HCT116 (cell line): ENCODE results near the gene KCNB1. TPM values are rescaled to one million over a fixed set of nuclear protein-coding genes. Genes with fewer than 3 reads are reported as not detected.

Source experiments
- ATAC-seq: fragments of 200-7000 bp; cut with Tn5 transposase; 2 replicates; pipeline ENCODE4 v1.9.1; 2020; ENCODE audit warnings: mild to moderate bottlenecking, moderate library complexity
- BruUV-seq: library from RNA; stranded (reverse); fragments of 400-500 nt; replicated peaks from 2 replicates; lab custom pipeline; 2021; lab: Mats Ljungman, UMichigan
- CTCF ChIA-PET: fragments of 300-600 bp; sonication (Branson Sonifier 250); formaldehyde crosslinking; loops from one replicate; lab custom pipeline; 2021; ENCODE audit warnings: antibody characterized with exemption; lab: Charles Lee
- POLR2A ChIA-PET: fragments of 300-600, 350-600 bp; sonication (Branson Sonifier 250); formaldehyde crosslinking; loops from one replicate; lab custom pipeline; 2021; ENCODE audit warnings: antibody characterized with exemption; lab: Charles Lee
- RAD21 ChIA-PET, 2 experiments: fragments of 300-600 bp; sonication (Branson Sonifier 250); formaldehyde crosslinking; loops; one replicate each; lab custom pipeline; 2023; ENCODE audit warnings: low total read pairs in 2 of 2; ENCODE audit not compliant: uncharacterized antibody in 2 of 2, unreplicated experiment in 2 of 2, low non-redundant PET in 1 of 2; lab: Charles Lee
- DNase-seq: peaks from one replicate; pipeline ENCODE4 v3.0.0-alpha.2; 2010; ENCODE audit warnings: low read depth, low spot score
- H2AFZ ChIP-seq: fragments of 200-600 bp; shearing (Covaris generic), sonication (generic); 2 replicates; pipeline ENCODE4 v1.6.1; 2017; ENCODE audit warnings: low read depth, mixed run types, mixed read lengths, antibody characterized with exemption, low read length; ENCODE audit not compliant: poor library complexity, severe bottlenecking
- H3K27ac ChIP-seq: 2 replicates; pipeline ENCODE4 v1.5.1; 2012; ENCODE audit warnings: low read depth, low read length
- H3K27me3 ChIP-seq: fragments of 200-600 bp; sonication (generic); 2 replicates; pipeline ENCODE4 v1.6.1; 2016; ENCODE audit warnings: mixed run types, low read length, mixed read lengths; ENCODE audit not compliant: insufficient read depth
- H3K36me3 ChIP-seq, 2 experiments: fragments of 200-500 bp in 1 of 2; fragments of 200-600 bp in 1 of 2; sonication (Bioruptor generic) in 1 of 2; sonication (generic) in 1 of 2; 2 replicates each; pipeline versions ENCODE4 v1.5.1 to v1.6.1; 2014 to 2016; ENCODE audit warnings: low read length in 2 of 2, inconsistent platforms in 1 of 2, mixed read lengths in 1 of 2, mixed run types in 1 of 2; ENCODE audit not compliant: insufficient read depth in 2 of 2, control insufficient read depth in 1 of 2
- H3K4me1 ChIP-seq, 2 experiments: fragments of 200-600 bp in 1 of 2; sonication (generic) in 1 of 2; 2 replicates each; pipeline versions ENCODE4 v1.5.1 to v1.6.1; 2012 to 2017; ENCODE audit warnings: low read length in 2 of 2, inconsistent platforms in 1 of 2, mild to moderate bottlenecking in 1 of 2, mixed read lengths in 1 of 2, mixed run types in 1 of 2, moderate library complexity in 1 of 2; ENCODE audit not compliant: insufficient read depth in 2 of 2, control insufficient read depth in 1 of 2
- H3K4me2 ChIP-seq: fragments of 200-600 bp; sonication (generic); 2 replicates; pipeline ENCODE4 v1.6.1; 2017; ENCODE audit warnings: mixed run types, low read length, mixed read lengths
- H3K4me3 ChIP-seq, 2 experiments: fragments of 200-600 bp in 1 of 2; sonication (generic) in 1 of 2; replicated peaks in 1 of 2; 2 replicates each; pipeline ENCODE4 v1.5.1; 2011 to 2016; ENCODE audit warnings: low read length in 2 of 2, control low read depth in 1 of 2, low read depth in 1 of 2, mild to moderate bottlenecking in 1 of 2, mixed read lengths in 1 of 2, mixed run types in 1 of 2
- H3K79me2 ChIP-seq: fragments of 200-600 bp; sonication (generic); 2 replicates; pipeline ENCODE4 v1.6.1; 2017; ENCODE audit warnings: mild to moderate bottlenecking, mixed run types, low read length, moderate library complexity, mixed read lengths; ENCODE audit not compliant: insufficient read depth
- H3K9ac ChIP-seq: fragments of 200-600 bp; sonication (generic); 2 replicates; pipeline ENCODE4 v1.6.1; 2016; ENCODE audit warnings: low read length, mixed read lengths
- H3K9me2 ChIP-seq: fragments of 200-600 bp; sonication (generic), shearing (Covaris generic); 2 replicates; pipeline ENCODE4 v1.6.1; 2017; ENCODE audit warnings: mixed run types, mild to moderate bottlenecking, moderate library complexity; ENCODE audit not compliant: insufficient read depth
- H3K9me3 ChIP-seq, 2 experiments: fragments of 200-500 bp in 1 of 2; fragments of 200-600 bp in 1 of 2; sonication (Bioruptor generic) in 1 of 2; sonication (generic) in 1 of 2; 2 replicates each; pipeline ENCODE4 v1.6.1; 2014 to 2017; ENCODE audit warnings: low read length in 2 of 2, mixed read lengths in 2 of 2, inconsistent platforms in 1 of 2, low read depth in 1 of 2, mild to moderate bottlenecking in 1 of 2, mixed run types in 1 of 2, moderate library complexity in 1 of 2; ENCODE audit not compliant: control insufficient read depth in 1 of 2, insufficient read depth in 1 of 2
- H4K20me1 ChIP-seq: fragments of 200-600 bp; sonication (generic), shearing (Covaris generic); 2 replicates; pipeline ENCODE4 v1.6.1; 2017; ENCODE audit warnings: mixed run types, mild to moderate bottlenecking, moderate library complexity; ENCODE audit not compliant: insufficient read depth
- CBX3 ChIP-seq: IDR thresholded peaks from 2 replicates; pipeline ENCODE4 v1.6.1; 2012; ENCODE audit warnings: low read depth
- CEBPB ChIP-seq: IDR thresholded peaks from 2 replicates; pipeline ENCODE4 v1.6.1; 2012; ENCODE audit warnings: low read depth
- EZH2 ChIP-seq: fragments of 200-600 bp; sonication (generic); IDR thresholded peaks from 2 replicates; pipeline ENCODE4 v1.6.1; 2017; ENCODE audit warnings: antibody characterized with exemption, mixed run types
- FOSL1 ChIP-seq: IDR thresholded peaks from 2 replicates; pipeline ENCODE4 v1.6.1; 2012; ENCODE audit warnings: low read depth
- JUND ChIP-seq: IDR thresholded peaks from 2 replicates; pipeline ENCODE4 v1.6.1; 2012
- POLR2A ChIP-seq: IDR thresholded peaks from 2 replicates; pipeline ENCODE4 v1.7.0; 2011; ENCODE audit warnings: borderline replicate concordance; ENCODE audit not compliant: insufficient read depth, insufficient read length; ENCODE audit errors: extremely low read depth
- POLR2AphosphoS5 ChIP-seq: IDR thresholded peaks from 2 replicates; pipeline ENCODE4 v1.6.1; 2011; ENCODE audit warnings: mild to moderate bottlenecking, low read depth, low read length, moderate library complexity
- RAD21 ChIP-seq: IDR thresholded peaks from 2 replicates; pipeline ENCODE4 v1.6.1; 2012; ENCODE audit warnings: low read depth, mild to moderate bottlenecking
- SRF ChIP-seq: IDR thresholded peaks from 2 replicates; pipeline ENCODE4 v1.6.1; 2012; ENCODE audit warnings: low read depth
- TCF7L2 ChIP-seq: IDR thresholded peaks from 2 replicates; pipeline ENCODE4 v1.7.0; 2011; ENCODE audit warnings: borderline replicate concordance, inconsistent platforms; ENCODE audit not compliant: insufficient read depth, insufficient read length; ENCODE audit errors: extremely low read depth
- intact Hi-C: fragments of 100-400 bp; cut with micrococcal nuclease; formaldehyde crosslinking; loops from 2 replicates; pipeline ENCODE4 v1.10.0; 2022
- total RNA-seq: library from RNA; stranded (reverse); gene quantifications from one replicate; pipeline ENCODE4 v1.2.1, GENCODE V29; 2021; ENCODE audit not compliant: unreplicated experiment
- TF ChIP-seq, protein P1 (sequence below): IDR thresholded peaks from 2 replicates; pipeline ENCODE4 v1.6.1; 2012
- TF ChIP-seq, protein P2 (sequence below), 3 experiments: fragments of 200-600 bp in 1 of 3; sonication (generic) in 1 of 3; IDR thresholded peaks in 2 of 3; conservative IDR thresholded peaks in 1 of 3; 2 replicates each; pipeline ENCODE4 v1.5.1; 2012 to 2017; ENCODE audit warnings: low read depth in 2 of 3, low read length in 2 of 3, antibody characterized with exemption in 1 of 3, borderline replicate concordance in 1 of 3, control low read depth in 1 of 3, mild to moderate bottlenecking in 1 of 3, mixed read lengths in 1 of 3, mixed run types in 1 of 3, moderate library complexity in 1 of 3; ENCODE audit not compliant: insufficient read depth in 1 of 3
- TF ChIP-seq, protein P3 (sequence below): IDR thresholded peaks from 2 replicates; pipeline ENCODE4 v1.6.1; 2011; ENCODE audit warnings: mild to moderate bottlenecking, low read length, moderate library complexity; ENCODE audit not compliant: insufficient replicate concordance; ENCODE audit errors: extremely low read depth
- TF ChIP-seq, protein P4 (sequence below): IDR thresholded peaks from 2 replicates; pipeline ENCODE4 v1.6.1; 2012

KCNB1 gene
- total RNA-seq, 1 experiment from 2014 or later: 0.79 TPM

DNA sequence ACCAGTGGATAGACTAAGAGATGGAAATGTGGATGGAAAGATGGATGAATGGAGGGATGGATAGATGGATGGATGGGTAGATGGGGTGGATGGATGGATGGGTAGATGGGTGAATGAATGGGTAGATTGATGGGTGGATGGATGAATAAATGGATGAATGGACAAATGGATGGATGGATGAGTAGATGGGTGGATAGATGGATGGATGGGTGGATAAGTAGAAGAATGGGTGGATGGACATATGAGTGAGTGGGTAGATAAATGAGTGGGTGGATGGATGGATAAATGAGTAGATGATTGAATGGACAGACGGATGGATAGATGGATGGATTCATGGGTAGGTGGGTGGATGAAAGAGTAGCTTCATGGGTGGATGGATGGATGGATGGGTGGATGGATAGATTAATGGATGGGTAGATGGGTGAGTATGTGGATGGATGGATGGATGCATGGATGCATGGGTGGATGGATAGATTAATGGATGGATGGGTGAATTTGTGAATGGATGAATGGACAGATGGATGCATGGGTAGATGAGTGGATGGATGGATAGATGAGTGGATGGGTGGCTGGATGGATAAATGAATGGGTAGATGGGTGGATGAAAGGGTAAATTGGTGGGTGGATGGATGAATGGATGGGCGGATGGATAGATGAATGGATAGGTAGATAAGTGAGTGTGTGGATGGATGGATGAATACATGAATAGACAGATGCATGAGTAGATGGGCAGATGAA is 29.5 kb upstream of the KCNB1 start:
- no TSS peak for BruUV-seq
- ATAC-seq: no peak
- CTCF ChIA-PET: no interaction called here

More for the DNA sequence above, 29.5 kb upstream of the KCNB1 start:
- peaks cover 0 to 5% of the 10 kb centered on the region in 2 experiments; a peak in 1 of 4 replicates for H3K4me1 ChIP-seq
- POLR2A ChIA-PET: no interaction called here
- H3K9me2 ChIP-seq: no peaks in the 10 kb centered on the region
- H3K79me2 ChIP-seq: no peaks in the 10 kb centered on the region
- no peak overlapping the region for H3K27ac ChIP-seq
- peaks cover 0 to 3% of the 10 kb centered on the region in 2 experiments; a peak in 1 of 4 replicates for H3K9me3 ChIP-seq
- TF ChIP-seq EZH2 (no peak), CEBPB (no peak), FOSL1 (no peak), TCF7L2 (no peak), POLR2A (no peak), JUND (no peak), SRF (no peak), RAD21 (no peak), POLR2AphosphoS5 (no peak), CBX3 (no peak)
- TF ChIP-seq, protein P1, sequence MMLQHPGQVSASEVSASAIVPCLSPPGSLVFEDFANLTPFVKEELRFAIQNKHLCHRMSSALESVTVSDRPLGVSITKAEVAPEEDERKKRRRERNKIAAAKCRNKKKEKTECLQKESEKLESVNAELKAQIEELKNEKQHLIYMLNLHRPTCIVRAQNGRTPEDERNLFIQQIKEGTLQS: no peak
- TF ChIP-seq, protein P2, sequence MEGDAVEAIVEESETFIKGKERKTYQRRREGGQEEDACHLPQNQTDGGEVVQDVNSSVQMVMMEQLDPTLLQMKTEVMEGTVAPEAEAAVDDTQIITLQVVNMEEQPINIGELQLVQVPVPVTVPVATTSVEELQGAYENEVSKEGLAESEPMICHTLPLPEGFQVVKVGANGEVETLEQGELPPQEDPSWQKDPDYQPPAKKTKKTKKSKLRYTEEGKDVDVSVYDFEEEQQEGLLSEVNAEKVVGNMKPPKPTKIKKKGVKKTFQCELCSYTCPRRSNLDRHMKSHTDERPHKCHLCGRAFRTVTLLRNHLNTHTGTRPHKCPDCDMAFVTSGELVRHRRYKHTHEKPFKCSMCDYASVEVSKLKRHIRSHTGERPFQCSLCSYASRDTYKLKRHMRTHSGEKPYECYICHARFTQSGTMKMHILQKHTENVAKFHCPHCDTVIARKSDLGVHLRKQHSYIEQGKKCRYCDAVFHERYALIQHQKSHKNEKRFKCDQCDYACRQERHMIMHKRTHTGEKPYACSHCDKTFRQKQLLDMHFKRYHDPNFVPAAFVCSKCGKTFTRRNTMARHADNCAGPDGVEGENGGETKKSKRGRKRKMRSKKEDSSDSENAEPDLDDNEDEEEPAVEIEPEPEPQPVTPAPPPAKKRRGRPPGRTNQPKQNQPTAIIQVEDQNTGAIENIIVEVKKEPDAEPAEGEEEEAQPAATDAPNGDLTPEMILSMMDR (IDR thresholded peaks at IDR 0.05 in 2 of 3, conservative IDR thresholded peaks at IDR 0.05 in 1 of 3; ENCODE audit: borderline replicate concordance in 1 of 3, insufficient read depth in 1 of 3, low read depth in 2 of 3, low read length in 2 of 3): no peak
- TF ChIP-seq, protein P3, sequence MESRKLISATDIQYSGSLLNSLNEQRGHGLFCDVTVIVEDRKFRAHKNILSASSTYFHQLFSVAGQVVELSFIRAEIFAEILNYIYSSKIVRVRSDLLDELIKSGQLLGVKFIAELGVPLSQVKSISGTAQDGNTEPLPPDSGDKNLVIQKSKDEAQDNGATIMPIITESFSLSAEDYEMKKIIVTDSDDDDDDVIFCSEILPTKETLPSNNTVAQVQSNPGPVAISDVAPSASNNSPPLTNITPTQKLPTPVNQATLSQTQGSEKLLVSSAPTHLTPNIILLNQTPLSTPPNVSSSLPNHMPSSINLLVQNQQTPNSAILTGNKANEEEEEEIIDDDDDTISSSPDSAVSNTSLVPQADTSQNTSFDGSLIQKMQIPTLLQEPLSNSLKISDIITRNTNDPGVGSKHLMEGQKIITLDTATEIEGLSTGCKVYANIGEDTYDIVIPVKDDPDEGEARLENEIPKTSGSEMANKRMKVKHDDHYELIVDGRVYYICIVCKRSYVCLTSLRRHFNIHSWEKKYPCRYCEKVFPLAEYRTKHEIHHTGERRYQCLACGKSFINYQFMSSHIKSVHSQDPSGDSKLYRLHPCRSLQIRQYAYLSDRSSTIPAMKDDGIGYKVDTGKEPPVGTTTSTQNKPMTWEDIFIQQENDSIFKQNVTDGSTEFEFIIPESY: no peak
- TF ChIP-seq, protein P4, sequence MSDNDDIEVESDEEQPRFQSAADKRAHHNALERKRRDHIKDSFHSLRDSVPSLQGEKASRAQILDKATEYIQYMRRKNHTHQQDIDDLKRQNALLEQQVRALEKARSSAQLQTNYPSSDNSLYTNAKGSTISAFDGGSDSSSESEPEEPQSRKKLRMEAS: no peak
- TF ChIP-seq, all 23 proteins: peak for 0
- intact Hi-C loops: no loop called here
- Histone ChIP-seq H4K20me1 (no peaks in the 10 kb centered on the region), H3K27me3 (peaks cover 28% of the 10 kb centered on the region), H3K4me3 (no peak overlapping the region), H2AFZ (no peak overlapping the region), H3K36me3 (no peaks in the 10 kb centered on the region), H3K4me2 (no peak overlapping the region), H3K9ac (no peak overlapping the region)
- RAD21 ChIA-PET: no interaction called here
- no peak for DNase-seq
